IMR-90 (cell line): ENCODE data around the gene NPFFR1.
"Not testable (repeated sequence)": the region's sequence is repeated elsewhere in the genome, so short reads cannot be mapped to it uniquely, and the experiment has no call there.

ENCODE experiments used
- CEBPB ChIP-seq: IDR thresholded peaks from 2 replicates; pipeline ENCODE4 v1.6.1; 2012; ENCODE audit warnings: low read depth, low read length, improper control_type of control experiment
- CHD1 ChIP-seq: IDR thresholded peaks from 2 replicates; pipeline ENCODE4 v1.6.1; 2012; ENCODE audit warnings: low read depth, low read length, improper control_type of control experiment
- CTCF ChIP-seq: conservative IDR thresholded peaks from 2 replicates; pipeline ENCODE4 v1.5.1; 2012; ENCODE audit warnings: mild to moderate bottlenecking, low read depth, low read length, improper control_type of control experiment
- NFE2L2 ChIP-seq: fragments of 150-350 bp; IDR thresholded peaks from 2 replicates; pipeline ENCODE4 v1.6.1; 2016; ENCODE audit warnings: low read depth, mild to moderate bottlenecking, low read length
- POLR2A ChIP-seq: IDR thresholded peaks from 2 replicates; pipeline ENCODE4 v1.6.1; 2012; ENCODE audit warnings: mild to moderate bottlenecking, low read depth, low read length
- RAD21 ChIP-seq: IDR thresholded peaks from 2 replicates; pipeline ENCODE4 v1.6.1; 2012; ENCODE audit warnings: low read length, improper control_type of control experiment
- RFX5 ChIP-seq: IDR thresholded peaks from 2 replicates; pipeline ENCODE4 v1.8.0; 2012; ENCODE audit warnings: low read depth, mild to moderate bottlenecking, low read length, moderate library complexity
- SMC3 ChIP-seq: fragments of 150-350 bp; IDR thresholded peaks from 2 replicates; pipeline ENCODE4 v1.6.1; 2016; ENCODE audit warnings: low read depth, mild to moderate bottlenecking, antibody characterized with exemption, low read length, moderate library complexity

GRCh38 chr10:70257816-70258215 is 26.0 kb downstream of the NPFFR1 start:
- not testable (repeated sequence) for TF ChIP-seq CTCF, NFE2L2, RAD21, POLR2A, SMC3, CHD1, CEBPB, RFX5
